GM12864 (cell line): ENCODE results near the gene SUGCT.

Experiments
- DNase-seq: peaks from one replicate; pipeline ENCODE4 v3.0.0-alpha.2; 2011; ENCODE audit warnings: low read depth
- H3K4me3 ChIP-seq: 2 replicates; pipeline ENCODE4 v1.5.1; 2011; ENCODE audit warnings: mild to moderate bottlenecking, low read depth, low read length, control low read depth
- TF ChIP-seq, protein P1 (sequence below): IDR thresholded peaks from 2 replicates; pipeline ENCODE4 v1.5.1; 2011; ENCODE audit warnings: low read depth, mild to moderate bottlenecking, moderate library complexity, low read length, control low read depth, inconsistent platforms; ENCODE audit errors: missing control alignments

SUGCT gene

DNA sequence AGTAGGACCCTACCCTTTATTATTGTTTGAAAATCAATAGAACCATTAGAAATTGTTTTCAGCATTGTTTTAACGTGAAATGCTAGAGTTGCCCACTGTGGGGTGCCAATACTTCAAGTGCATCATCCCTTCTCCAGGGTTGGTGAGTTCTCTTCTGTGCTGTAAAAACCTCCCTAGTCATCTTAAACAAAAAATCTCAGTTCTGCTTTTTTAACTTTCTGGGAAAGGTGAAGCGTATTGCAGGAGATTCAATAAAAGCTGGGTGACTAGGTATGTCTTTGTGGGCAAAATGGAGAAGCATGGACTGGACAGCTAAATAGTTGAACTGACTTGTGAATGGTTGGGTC is 699.1 kb downstream of the SUGCT start:
- TF ChIP-seq, protein P1, sequence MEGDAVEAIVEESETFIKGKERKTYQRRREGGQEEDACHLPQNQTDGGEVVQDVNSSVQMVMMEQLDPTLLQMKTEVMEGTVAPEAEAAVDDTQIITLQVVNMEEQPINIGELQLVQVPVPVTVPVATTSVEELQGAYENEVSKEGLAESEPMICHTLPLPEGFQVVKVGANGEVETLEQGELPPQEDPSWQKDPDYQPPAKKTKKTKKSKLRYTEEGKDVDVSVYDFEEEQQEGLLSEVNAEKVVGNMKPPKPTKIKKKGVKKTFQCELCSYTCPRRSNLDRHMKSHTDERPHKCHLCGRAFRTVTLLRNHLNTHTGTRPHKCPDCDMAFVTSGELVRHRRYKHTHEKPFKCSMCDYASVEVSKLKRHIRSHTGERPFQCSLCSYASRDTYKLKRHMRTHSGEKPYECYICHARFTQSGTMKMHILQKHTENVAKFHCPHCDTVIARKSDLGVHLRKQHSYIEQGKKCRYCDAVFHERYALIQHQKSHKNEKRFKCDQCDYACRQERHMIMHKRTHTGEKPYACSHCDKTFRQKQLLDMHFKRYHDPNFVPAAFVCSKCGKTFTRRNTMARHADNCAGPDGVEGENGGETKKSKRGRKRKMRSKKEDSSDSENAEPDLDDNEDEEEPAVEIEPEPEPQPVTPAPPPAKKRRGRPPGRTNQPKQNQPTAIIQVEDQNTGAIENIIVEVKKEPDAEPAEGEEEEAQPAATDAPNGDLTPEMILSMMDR, result no peak
- H3K4me3 ChIP-seq, result no peak overlapping the region
- no peak for DNase-seq

DNA sequence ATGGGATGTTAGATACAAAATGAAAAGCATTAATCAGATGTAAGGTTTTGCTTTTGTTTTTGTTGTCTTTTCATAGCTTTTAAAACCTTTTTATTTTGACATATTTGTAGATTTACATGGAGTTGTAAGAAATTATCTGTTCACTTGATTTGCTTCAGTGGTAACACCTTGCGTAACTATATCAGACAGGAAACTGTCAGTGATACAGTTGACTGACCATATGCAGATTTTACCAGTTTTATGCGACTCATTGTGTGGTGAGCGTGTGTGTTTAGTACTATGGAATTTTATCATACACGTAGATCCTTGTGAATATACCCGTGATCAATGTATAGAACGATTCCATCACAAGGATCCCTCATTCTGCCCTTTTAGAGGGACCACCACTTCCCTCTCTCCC is 701.4 kb downstream of the SUGCT start:
- TF ChIP-seq, protein P1, result no peak
- H3K4me3 ChIP-seq, result no peak overlapping the region
- no peak for DNase-seq

DNA sequence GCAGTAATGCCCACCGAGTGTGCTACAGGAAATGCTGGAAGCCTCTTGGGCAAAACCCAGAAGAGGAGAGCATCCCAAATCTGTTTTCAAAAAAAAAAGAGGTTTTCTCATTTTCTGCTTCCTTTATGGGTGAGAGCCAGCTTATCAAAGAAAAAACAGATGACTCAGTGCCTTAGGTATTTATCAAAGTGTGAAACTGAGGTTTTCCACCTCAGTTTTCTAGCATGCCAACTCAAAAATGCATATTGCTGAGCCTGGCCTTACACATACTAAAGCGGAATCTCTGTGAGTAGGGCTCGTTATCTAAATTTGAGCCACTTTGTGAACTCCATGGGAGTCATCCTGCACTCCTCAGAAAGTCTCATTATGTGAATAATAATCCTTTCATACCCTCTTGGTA is 705.1 kb downstream of the SUGCT start:
- H3K4me3 ChIP-seq, result no peak overlapping the region
- TF ChIP-seq, protein P1, result no peak
- no peak for DNase-seq

DNA sequence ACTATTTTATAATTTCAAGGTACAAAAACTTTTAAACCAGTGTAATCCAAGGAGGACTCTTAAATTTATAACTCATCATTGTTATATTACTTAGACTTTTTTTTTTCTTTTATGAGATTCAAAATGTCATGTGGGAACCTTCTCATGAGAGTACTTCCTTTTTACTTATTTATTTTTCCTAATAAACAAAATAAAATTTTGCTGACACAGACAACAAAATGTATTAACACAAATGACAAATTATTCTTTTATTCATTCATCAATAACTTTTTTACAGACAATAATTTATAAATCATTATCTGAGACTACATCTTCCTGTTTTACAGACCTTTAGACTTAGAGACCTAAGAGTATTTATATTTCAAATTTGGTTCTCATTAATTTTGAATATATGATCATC is 706.2 kb downstream of the SUGCT start:
- H3K4me3 ChIP-seq, result no peak overlapping the region
- TF ChIP-seq, protein P1, result no peak
- DNase-seq, result no peak

DNA sequence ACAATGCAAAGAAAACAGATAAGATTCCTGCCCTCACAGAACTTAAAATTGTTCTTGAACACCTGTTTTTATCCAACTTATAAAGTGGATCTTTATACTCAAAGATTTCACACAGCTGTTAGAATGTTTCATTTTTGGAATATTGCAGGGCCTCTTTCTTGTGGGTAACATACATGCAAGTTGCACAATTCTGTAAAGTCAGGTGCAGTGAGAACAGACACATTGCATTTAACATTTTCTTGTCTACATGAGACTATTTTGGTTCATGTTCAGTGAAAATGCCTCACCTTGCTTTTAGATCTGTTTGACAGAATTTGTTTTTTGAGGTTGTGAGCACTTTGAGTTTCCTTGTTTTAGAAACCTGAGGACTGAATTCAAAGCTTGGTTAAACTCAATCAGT is 707.8 kb downstream of the SUGCT start:
- no peak for DNase-seq
- TF ChIP-seq, protein P1, result no peak

DNA sequence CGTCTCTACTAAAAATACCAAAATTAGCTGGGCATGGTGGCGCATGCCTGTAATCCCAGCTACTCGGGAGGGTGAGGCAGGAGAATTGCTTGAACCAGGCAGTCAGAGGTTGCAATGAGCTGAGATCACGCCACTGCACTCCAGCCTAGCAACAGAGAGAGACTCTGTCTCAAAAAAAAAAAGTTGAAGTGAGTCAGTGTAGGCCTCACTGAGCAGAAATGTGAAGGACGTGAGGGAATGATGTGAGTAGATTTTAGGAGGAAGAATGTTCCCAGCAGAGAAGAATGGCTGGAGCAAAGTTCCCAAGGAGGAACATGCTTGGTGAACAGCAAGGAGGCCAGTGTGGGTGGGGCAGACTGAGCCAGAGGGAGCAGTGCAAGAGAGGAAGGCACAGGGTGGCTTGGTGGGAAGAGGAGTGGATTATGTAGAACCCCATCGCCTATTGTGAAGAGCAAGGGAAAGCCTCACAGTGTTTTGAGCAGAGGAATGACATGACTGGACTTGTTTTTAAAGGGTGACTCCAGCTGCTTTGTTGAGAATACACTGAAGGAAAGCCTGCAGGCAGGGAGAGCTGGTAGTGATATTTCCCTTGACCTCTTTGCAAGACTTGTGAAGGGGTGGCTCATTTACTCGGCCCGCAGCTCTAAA is 708.7 kb downstream of the SUGCT start:
- TF ChIP-seq, protein P1, result no peak
- no peak overlapping the region for H3K4me3 ChIP-seq
- DNase-seq, result no peak

More for the DNA sequence above, 707.8 kb downstream of the SUGCT start:
- no peak overlapping the region for H3K4me3 ChIP-seq

DNA sequence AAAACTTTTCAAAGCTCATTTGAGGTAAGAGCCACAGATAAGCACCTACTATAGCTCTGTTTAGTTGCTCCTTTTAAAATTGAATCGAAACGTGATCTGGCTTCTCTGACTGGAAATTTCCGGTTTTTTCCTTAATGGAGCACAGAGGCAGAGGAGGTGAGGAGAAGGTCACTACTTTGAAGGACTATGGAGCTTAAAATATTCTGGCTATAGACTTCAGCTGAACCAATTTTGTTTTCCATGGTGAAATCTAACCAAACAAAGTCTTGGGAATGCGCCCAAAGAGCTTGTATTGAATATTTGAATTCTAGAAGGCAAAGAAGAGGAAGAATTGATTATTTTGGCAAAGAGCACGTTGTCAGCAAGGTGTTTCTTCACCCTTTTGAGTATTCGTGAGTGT is 711.1 kb downstream of the SUGCT start:
- H3K4me3 ChIP-seq, result no peak overlapping the region
- TF ChIP-seq, protein P1, result no peak
- DNase-seq, result no peak
